ENCODE results near the gene MLXIP. TPM values are rescaled to one million over a fixed set of nuclear protein-coding genes. Genes with fewer than 3 reads are reported as not detected.

The MLXIP gene
- total and polyA plus RNA-seq, 2 donors (not counting 3 experiments of a cell fraction or from before 2014, with no cell fraction given): 22.0 to 72.5 TPM

GRCh38 chr12:122192441-122192840, 113.9 kb downstream of the MLXIP start:
- intact Hi-C loops (cut with micrococcal nuclease): no loop called here
- Histone ChIP-seq H3K4me3 (replicated peaks in 1 of 3; ENCODE audit: insufficient read depth in 1 of 3, low read depth in 1 of 3, low read length in 3 of 3) (no peak overlapping the region), H4K20me1 (replicated peaks; ENCODE audit: control insufficient read depth, extremely low read depth, insufficient read depth, low read length) (no peaks in the 10 kb centered on the region), H3K4me1 (ENCODE audit: control insufficient read depth, extremely low read depth, insufficient read depth, low read length) (no peaks in the 10 kb centered on the region), H3K27me3 (ENCODE audit: control insufficient read depth in 2 of 2, insufficient read depth in 2 of 2, low read length in 2 of 2) (no peaks in the 10 kb centered on the region), H3K9me1 (replicated peaks; ENCODE audit: control insufficient read depth, extremely low read depth, insufficient read depth, low read length) (no peaks in the 10 kb centered on the region), H2AFZ (ENCODE audit: low read depth, low read length) (no peak overlapping the region), H3K4me2 (ENCODE audit: insufficient read depth, low read length) (no peak overlapping the region), H3K9ac (replicated peaks; ENCODE audit: extremely low read depth, insufficient read depth, low read length) (no peak overlapping the region), H3K36me3 (ENCODE audit: control insufficient read depth in 2 of 2, extremely low read depth in 1 of 2, insufficient read depth in 2 of 2, low read length in 2 of 2) (no peaks in the 10 kb centered on the region), H3K79me2 (ENCODE audit: control insufficient read depth, insufficient read depth, low read length) (no peaks in the 10 kb centered on the region), H3K9me3 (replicated peaks; ENCODE audit: control insufficient read depth, insufficient read depth, low read length) (no peaks in the 10 kb centered on the region), H3K27ac (ENCODE audit: insufficient read depth, low read depth, low read length) (no peak overlapping the region)
- DNase-seq (ENCODE audit: low read depth, low spot score) (no peak), FAIRE-seq (no peak)
- TF ChIP-seq, protein P1, sequence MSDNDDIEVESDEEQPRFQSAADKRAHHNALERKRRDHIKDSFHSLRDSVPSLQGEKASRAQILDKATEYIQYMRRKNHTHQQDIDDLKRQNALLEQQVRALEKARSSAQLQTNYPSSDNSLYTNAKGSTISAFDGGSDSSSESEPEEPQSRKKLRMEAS (IDR thresholded peaks at IDR 0.05; ENCODE audit: insufficient read depth, insufficient read length): no peak
- TF ChIP-seq MYC (IDR thresholded peaks at IDR 0.05; ENCODE audit: low read depth, low read length): no peak
- no peak for TF ChIP-seq GATA2 (IDR thresholded peaks at IDR 0.05; ENCODE audit: insufficient read depth, insufficient read length, low read depth, low read length)
- TF ChIP-seq FOS (IDR thresholded peaks at IDR 0.05; ENCODE audit: borderline replicate concordance, insufficient read depth, low read length): no peak
- TF ChIP-seq POLR2A (IDR thresholded peaks at IDR 0.05; ENCODE audit: low read depth, low read length): no peak
- no peak for TF ChIP-seq EZH2 (IDR thresholded peaks at IDR 0.05; ENCODE audit: borderline replicate concordance, low read depth, low read length, severe bottlenecking)
- no peak for TF ChIP-seq CTCF (IDR thresholded peaks at IDR 0.05; ENCODE audit: extremely low read depth in 1 of 2, insufficient read depth in 1 of 2, low read depth in 1 of 2, low read length in 2 of 2)
- no peak for TF ChIP-seq JUN (IDR thresholded peaks at IDR 0.05; ENCODE audit: borderline replicate concordance, insufficient read depth, insufficient read length, low read depth)
- TF ChIP-seq POLR2AphosphoS5 (IDR thresholded peaks at IDR 0.05; ENCODE audit: insufficient read depth, low read depth, low read length): no peak
- dilution Hi-C loops (cut with MboI; ENCODE audit: extremely low pct_ligation_motif_present, low sequenced_read_pairs): no loop called here
- no TSS peak for BruUV-seq (replicated peaks)
- ChIA-PET CTCF (interaction anchor here (0.8 to 6.1 kb wide), 8 partner anchors 11 to 275 kb away, joined by 3 to 115 read pairs (median 15); partner anchors contain the start of genes B3GNT4 and CFAP251), POLR2A (interaction anchor here (1.2 kb wide), 1 partner anchor 62 kb away, joined by 8 read pairs; no protein-coding TSS in a partner anchor)

Measured in endothelial cell of umbilical vein (primary cell).